ENCODE data around the gene TTLL11. TPM values are rescaled to one million over a fixed set of nuclear protein-coding genes. Genes with fewer than 3 reads are reported as not detected.

The TTLL11 gene
- total RNA-seq, 1 experiment from 2014 or later, result 1.5 TPM

GRCh38 chr9:122128007-122128968 lies 35.2 kb upstream of the TTLL11 start:
- Histone ChIP-seq H4K5ac (ENCODE audit: insufficient read length, low read depth, low read length) (no peak overlapping the region), H2BK120ac (ENCODE audit: low read depth, low read length, poor library complexity, severe bottlenecking) (no peak overlapping the region), H2AFZ (ENCODE audit: low read length) (no peak overlapping the region), H3K23me2 (ENCODE audit: insufficient read length, low read depth, low read length, poor library complexity, severe bottlenecking) (peaks cover 9% of the 10 kb centered on the region), H3K9me3 (ENCODE audit: control insufficient read depth, low read depth, low read length) (no peaks in the 10 kb centered on the region), H2BK12ac (ENCODE audit: insufficient read length, low read depth, low read length) (no peak overlapping the region), H3K18ac (ENCODE audit: insufficient read length, low read depth, low read length) (no peak overlapping the region), H2BK15ac (ENCODE audit: low read depth, low read length) (no peak overlapping the region), H3K79me2 (ENCODE audit: insufficient read depth, low read length) (no peaks in the 10 kb centered on the region), H3K9ac (ENCODE audit: extremely low read depth, insufficient read length, low read length) (no peak overlapping the region), H3K27me3 (ENCODE audit: insufficient read depth, low read length) (peaks cover 3% of the 10 kb centered on the region; the same call in 1 of the 2 replicates), H3K4me1 (ENCODE audit: insufficient read depth, low read length) (peaks cover 7% of the 10 kb centered on the region; the same call in 1 of the 2 replicates), H2BK20ac (ENCODE audit: low read depth, low read length, poor library complexity, severe bottlenecking) (no peak overlapping the region), H3K23ac (ENCODE audit: insufficient read length, low read depth, low read length) (no peak overlapping the region), H2AK5ac (ENCODE audit: insufficient read length, low read length) (no peak overlapping the region), H3K79me1 (ENCODE audit: insufficient read depth, low read depth, low read length, poor library complexity, severe bottlenecking) (no peaks in the 10 kb centered on the region), H4K8ac (replicated peaks; ENCODE audit: insufficient read length, low read depth, low read length) (no peak overlapping the region), H3K27ac (ENCODE audit: insufficient read length, low read depth, low read length) (no peak overlapping the region), H3K4me2 (ENCODE audit: insufficient read depth, insufficient read length, low read length) (no peak overlapping the region), H3K4ac (ENCODE audit: low read depth, low read length) (no peak overlapping the region), H4K20me1 (ENCODE audit: control insufficient read depth, insufficient read depth, insufficient read length) (no peaks in the 10 kb centered on the region), H3T11ph (ENCODE audit: low read length) (no peak overlapping the region), H3K56ac (ENCODE audit: insufficient read length, low read depth, low read length) (no peak overlapping the region), H2BK5ac (ENCODE audit: insufficient read length, low read length) (no peak overlapping the region), H4K91ac (ENCODE audit: insufficient read length, low read depth, low read length) (no peak overlapping the region), H3K14ac (ENCODE audit: insufficient read depth, low read length) (no peak overlapping the region)
- TF ChIP-seq CTCF (conservative IDR thresholded peaks at IDR 0.05), result no peak
- peaks cover 41% of the 10 kb centered on the region in 2 experiments for H3K4me1 Mint-ChIP-seq
- no CpG with 5 or more reads among the region's 24 CpGs for WGBS (ENCODE audit: extremely low coverage, insufficient read length, low lambda C conversion rate)
- no peak for DNase-seq
- no peaks in the 10 kb centered on the region for H3K36me3 Mint-ChIP-seq (ENCODE audit: insufficient read depth in 1 of 3, low read depth in 3 of 3)
- no peak overlapping the region for H3K4me3 Mint-ChIP-seq
- no peak overlapping the region for H3K27ac Mint-ChIP-seq
- peaks cover 64% of the 10 kb centered on the region for H3K27me3 Mint-ChIP-seq (ENCODE audit: low read depth)
- H3K9me3 Mint-ChIP-seq, result no peaks in the 10 kb centered on the region

Data from H9 (cell line).